ENCODE results near the gene GRIA1. TPM values are rescaled to one million over a fixed set of nuclear protein-coding genes. Genes with fewer than 3 reads are reported as not detected.

GRIA1 gene
- total and polyA plus RNA-seq, 2 of the 13 experiments (the other 11 are each of a cell fraction or from before 2014, with no cell fraction given): not detected

DNA sequence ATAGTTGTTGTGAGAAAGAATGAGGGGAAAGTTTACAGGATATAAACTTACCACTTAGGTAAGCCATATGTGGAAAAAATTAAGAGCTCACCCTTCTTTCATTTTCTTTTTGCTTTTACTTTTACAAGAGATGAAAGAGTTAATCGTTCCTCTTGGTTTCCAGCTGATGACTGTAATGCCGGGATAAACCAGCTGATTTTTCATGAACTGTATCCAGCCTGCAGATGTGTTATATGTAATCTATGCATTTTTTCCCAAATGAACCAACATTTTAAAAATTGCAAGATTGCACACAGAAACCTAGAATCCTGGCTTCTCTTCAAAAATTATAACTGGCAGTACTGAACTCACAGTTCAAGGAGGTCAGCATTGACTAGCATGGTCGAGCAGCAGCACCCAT, 185.9 kb downstream of the GRIA1 start:
- H3K27ac ChIP-seq (ENCODE audit: extremely low read length, insufficient read depth, low read length): no peak overlapping the region
- H4K20me1 ChIP-seq (ENCODE audit: insufficient read depth, low read length): no peaks in the 10 kb centered on the region
- in situ Hi-C loops (cut with HindIII; ENCODE audit: extremely low pct_ligation_motif_present, low pct_unique_long_range_greater_than_20kb) (no loop called here), intact Hi-C loops (cut with micrococcal nuclease; ENCODE audit: unreplicated experiment) (no loop called here)
- ATAC-seq (no peak), FAIRE-seq (no peak), DNase-seq (ENCODE audit: low spot score) (no peak)
- TF ChIP-seq, protein P1, sequence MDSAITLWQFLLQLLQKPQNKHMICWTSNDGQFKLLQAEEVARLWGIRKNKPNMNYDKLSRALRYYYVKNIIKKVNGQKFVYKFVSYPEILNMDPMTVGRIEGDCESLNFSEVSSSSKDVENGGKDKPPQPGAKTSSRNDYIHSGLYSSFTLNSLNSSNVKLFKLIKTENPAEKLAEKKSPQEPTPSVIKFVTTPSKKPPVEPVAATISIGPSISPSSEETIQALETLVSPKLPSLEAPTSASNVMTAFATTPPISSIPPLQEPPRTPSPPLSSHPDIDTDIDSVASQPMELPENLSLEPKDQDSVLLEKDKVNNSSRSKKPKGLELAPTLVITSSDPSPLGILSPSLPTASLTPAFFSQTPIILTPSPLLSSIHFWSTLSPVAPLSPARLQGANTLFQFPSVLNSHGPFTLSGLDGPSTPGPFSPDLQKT (CRISPR knock-in tag; IDR thresholded peaks at IDR 0.05; ENCODE audit: borderline replicate concordance): no peak
- TF ChIP-seq ZNF563 (CRISPR knock-in tag; IDR thresholded peaks at IDR 0.05) (no peak), HNRNPUL1 (IDR thresholded peaks at IDR 0.05; ENCODE audit: low read depth, low read length) (no peak), FOXO1 (CRISPR knock-in tag; IDR thresholded peaks at IDR 0.05) (no peak), DMAP1 (CRISPR knock-in tag; IDR thresholded peaks at IDR 0.05) (no peak), SMARCC2 (IDR thresholded peaks at IDR 0.05) (no peak), RBAK (CRISPR knock-in tag; IDR thresholded peaks at IDR 0.05) (no peak), ZNF614 (CRISPR knock-in tag; IDR thresholded peaks at IDR 0.05; ENCODE audit: borderline replicate concordance) (no peak), ZNF616 (CRISPR knock-in tag; IDR thresholded peaks at IDR 0.05; ENCODE audit: low read depth) (no peak), ZNF777 (CRISPR knock-in tag; IDR thresholded peaks at IDR 0.05) (no peak), NFIB (CRISPR knock-in tag; IDR thresholded peaks at IDR 0.05; ENCODE audit: borderline replicate concordance) (no peak)
- TF ChIP-seq, protein P2, sequence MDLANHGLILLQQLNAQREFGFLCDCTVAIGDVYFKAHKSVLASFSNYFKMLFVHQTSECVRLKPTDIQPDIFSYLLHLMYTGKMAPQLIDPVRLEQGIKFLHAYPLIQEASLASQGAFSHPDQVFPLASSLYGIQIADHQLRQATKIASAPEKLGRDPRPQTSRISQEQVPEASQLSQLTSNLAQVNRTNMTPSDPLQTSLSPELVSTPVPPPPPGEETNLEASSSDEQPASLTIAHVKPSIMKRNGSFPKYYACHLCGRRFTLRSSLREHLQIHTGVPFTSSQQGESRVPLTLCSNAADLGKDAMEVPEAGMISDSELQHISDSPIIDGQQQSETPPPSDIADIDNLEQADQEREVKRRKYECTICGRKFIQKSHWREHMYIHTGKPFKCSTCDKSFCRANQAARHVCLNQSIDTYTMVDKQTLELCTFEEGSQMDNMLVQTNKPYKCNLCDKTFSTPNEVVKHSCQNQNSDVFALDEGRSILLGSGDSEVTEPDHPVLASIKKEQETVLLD (CRISPR knock-in tag; IDR thresholded peaks at IDR 0.05; ENCODE audit: low read depth): no peak
- no peak overlapping the region for H3K4me3 ChIP-seq (replicated peaks in 1 of 3; ENCODE audit: insufficient read depth in 1 of 3, low read depth in 2 of 3, low read length in 3 of 3)
- no peaks in the 10 kb centered on the region for H3K36me3 ChIP-seq (replicated peaks in 1 of 2; ENCODE audit: control insufficient read depth in 1 of 2, insufficient read depth in 2 of 2, low read length in 2 of 2)
- 24% methylated on average over 3 of the region's 3 CpGs for WGBS (ENCODE audit: low lambda C conversion rate)
- H3K4me1 ChIP-seq (ENCODE audit: insufficient read depth, low read length): no peaks in the 10 kb centered on the region
- no peaks in the 10 kb centered on the region for H3K79me2 ChIP-seq (ENCODE audit: insufficient read depth, low read length)
- H3K9ac ChIP-seq (ENCODE audit: insufficient read depth, low read depth, low read length): no peak overlapping the region
- POLR2A ChIA-PET: no interaction called here
- H3K4me2 ChIP-seq (ENCODE audit: low read depth, low read length): no peak overlapping the region
- no peaks in the 10 kb centered on the region for H3K9me3 ChIP-seq (ENCODE audit: low read length)
- no peak overlapping the region for H2AFZ ChIP-seq (ENCODE audit: low read length)
- CTCF ChIA-PET (ENCODE audit: low intra/inter-chr PET ratio, low total read pairs): no interaction called here
- H3K27me3 ChIP-seq (ENCODE audit: control insufficient read depth in 1 of 2, insufficient read depth in 2 of 2, low read length in 2 of 2): no peaks in the 10 kb centered on the region
- no TSS peak for BruUV-seq (replicated peaks)
